Peyer's patch (tissue), 4 donors: ENCODE measurements around the gene BRCA2. TPM values are rescaled to one million over a fixed set of nuclear protein-coding genes. Genes with fewer than 3 reads are reported as not detected.
A peak's percentile ranks its signal among the peaks of the same experiment; 100 is the strongest.

Source experiments
- DNase-seq, 3 donors: peaks; one replicate each; pipeline ENCODE4 v3.0.0-alpha.2; 2017 to 2019
- H3K27ac ChIP-seq, 4 donors: fragments of 200-600 bp; sonication (generic); one replicate each; pipeline ENCODE4 v1.5.1; 2016 to 2019
- H3K27me3 ChIP-seq, 2 donors: fragments of 200-600 bp; sonication (generic); one replicate each; pipeline ENCODE4 v1.5.1; 2019
- H3K36me3 ChIP-seq, 3 donors: fragments of 200-600 bp; sonication (generic); one replicate each; pipeline ENCODE4 v1.5.1; 2016 to 2019
- H3K4me1 ChIP-seq, 4 donors: fragments of 200-600 bp; sonication (generic); one replicate each; pipeline ENCODE4 v1.5.1; 2016 to 2019
- H3K4me3 ChIP-seq, 4 donors: fragments of 200-600 bp; sonication (generic); 1 replicate in 3 of 4; 2 replicates in 1 of 4; pipeline ENCODE4 v1.5.1; 2016 to 2019; ENCODE audit warnings: mild to moderate bottlenecking in 1 of 4
- H3K9me3 ChIP-seq, 4 donors: fragments of 200-600 bp; sonication (generic); one replicate each; pipeline ENCODE4 v1.5.1; 2016 to 2019; ENCODE audit warnings: mild to moderate bottlenecking in 1 of 4
- CTCF ChIP-seq, 6 experiments: fragments of 450-650 bp in 4 of 6; fragments of 200-600 bp in 2 of 6; sonication (generic) in 1 of 6; IDR thresholded peaks; one replicate each; pipeline ENCODE4 v1.5.1; 2017 to 2019; ENCODE audit warnings: antibody characterized with exemption in 6 of 6, mild to moderate bottlenecking in 3 of 6, moderate library complexity in 1 of 6
- POLR2A ChIP-seq, 2 donors: fragments of 450-650 bp; IDR thresholded peaks; one replicate each; pipeline ENCODE4 v1.5.1; 2017; ENCODE audit warnings: antibody characterized with exemption in 2 of 2, mild to moderate bottlenecking in 2 of 2, moderate library complexity in 2 of 2
- total RNA-seq, 4 donors: library from RNA; depleted of rRNA; stranded (reverse); fragments of >200 nt; gene quantifications; one replicate each; pipeline ENCODE4 v1.1.0, GENCODE V29; 2016

The BRCA2 gene
- total RNA-seq, 4 donors from 2014 or later = 1.7 to 12.4 (median 2.7) TPM

GRCh38 chr13:32417995-32418394, 102.7 kb downstream of the BRCA2 start:
- Histone ChIP-seq H3K27me3 (no peaks in the 10 kb centered on the region), H3K9me3 (peaks cover 0 to 4% (median 0%) of the 10 kb centered on the region in 4 donors), H3K4me3 (no peak overlapping the region), H3K4me1 (no peaks in the 10 kb centered on the region), H3K36me3 (peaks cover 0 to 9% (median 0%) of the 10 kb centered on the region in 3 donors), H3K27ac (no peak overlapping the region)
- DNase-seq = no peak
- no peak for TF ChIP-seq CTCF (IDR thresholded peaks at IDR 0.05)
- TF ChIP-seq POLR2A (IDR thresholded peaks at IDR 0.05) = no peak

- no peak for TF ChIP-seq POLR2A (IDR thresholded peaks at IDR 0.05)
- no peak for TF ChIP-seq CTCF (IDR thresholded peaks at IDR 0.05)
- Histone ChIP-seq H3K36me3 (peaks cover 0 to 9% (median 0%) of the 10 kb centered on the region in 3 donors), H3K27ac (no peak overlapping the region), H3K4me3 (no peak overlapping the region), H3K9me3 (peaks cover 0 to 4% (median 0%) of the 10 kb centered on the region in 4 donors), H3K27me3 (no peaks in the 10 kb centered on the region), H3K4me1 (no peaks in the 10 kb centered on the region)
- DNase-seq = no peak
Observed at GRCh38 chr13:32419862-32420261, 104.6 kb downstream of the BRCA2 start.

- DNase-seq = no peak
- Histone ChIP-seq H3K4me3 (no peak overlapping the region), H3K27me3 (no peaks in the 10 kb centered on the region), H3K9me3 (peaks cover 0 to 4% (median 0%) of the 10 kb centered on the region in 4 donors), H3K36me3 (peaks cover 0 to 9% (median 0%) of the 10 kb centered on the region in 3 donors), H3K27ac (no peak overlapping the region), H3K4me1 (peaks cover 0 to 10% (median 3%) of the 10 kb centered on the region in 4 donors)
- TF ChIP-seq POLR2A (IDR thresholded peaks at IDR 0.05) (no peak), CTCF (IDR thresholded peaks at IDR 0.05) (no peak)
Observed at GRCh38 chr13:32423592-32423991, 108.3 kb downstream of the BRCA2 start.

- Histone ChIP-seq H3K27ac (no peak overlapping the region), H3K4me3 (no peak overlapping the region), H3K4me1 (peaks cover 0 to 10% (median 6%) of the 10 kb centered on the region in 4 donors), H3K9me3 (no peaks in the 10 kb centered on the region), H3K36me3 (peaks cover 0 to 1% (median 0%) of the 10 kb centered on the region in 3 donors), H3K27me3 (no peaks in the 10 kb centered on the region)
- TF ChIP-seq POLR2A (IDR thresholded peaks at IDR 0.05) (no peak), CTCF (IDR thresholded peaks at IDR 0.05) (no peak)
- DNase-seq = no peak
Observed at GRCh38 chr13:32425158-32425557, 109.8 kb downstream of the BRCA2 start.

GRCh38 chr13:32426191-32426989, 111.1 kb downstream of the BRCA2 start:
- Histone ChIP-seq H3K4me1 (peaks cover 0 to 10% (median 6%) of the 10 kb centered on the region in 4 donors), H3K27me3 (no peaks in the 10 kb centered on the region), H3K4me3 (peak overlapping the region; percentile 72 to 98 (median 83)), H3K9me3 (no peaks in the 10 kb centered on the region), H3K27ac (peak overlapping the region; percentile 90 to 95 (median 93)), H3K36me3 (no peaks in the 10 kb centered on the region)
- TF ChIP-seq CTCF (IDR thresholded peaks at IDR 0.05) = no peak
- TF ChIP-seq POLR2A (IDR thresholded peaks at IDR 0.05) = peak; percentile 25 to 45
- DNase-seq = peak; percentile 40 to 64 (median 61)
